SH-SY5Y (cell line): Measurements from ENCODE around the gene STX10.

Experiments used
- GATA2 ChIP-seq: IDR thresholded peaks from 2 replicates; pipeline ENCODE4 v1.6.1; 2011; ENCODE audit warnings: mild to moderate bottlenecking, low read depth, low read length
- GATA3 ChIP-seq: IDR thresholded peaks from 2 replicates; pipeline ENCODE4 v1.6.1; 2011; ENCODE audit warnings: low read depth, mild to moderate bottlenecking, low read length, moderate library complexity

GRCh38 chr19:13117176-13117771 lies 32.9 kb downstream of the STX10 start:
- no peak for TF ChIP-seq GATA2
- TF ChIP-seq GATA3, result no peak
